Mesenchymal stem cell (in vitro differentiated cells and primary cell): ENCODE measurements around the gene TRIM6.

Experiments used
- DNase-seq: peaks from one replicate; pipeline ENCODE4 v3.0.0-alpha.2; 2013
- H2AFZ ChIP-seq: one replicate; pipeline ENCODE4 v1.6.1; 2013; ENCODE audit warnings: low read depth, mild to moderate bottlenecking, control low read depth, inconsistent platforms, low read length, moderate library complexity
- H2AK5ac ChIP-seq: 2 replicates; pipeline ENCODE4 v1.6.1; 2013; ENCODE audit warnings: low read length, moderate library complexity, mild to moderate bottlenecking, inconsistent platforms; ENCODE audit not compliant: severe bottlenecking
- H2BK120ac ChIP-seq: one replicate; pipeline ENCODE4 v1.6.1; 2013; ENCODE audit warnings: low read depth, mild to moderate bottlenecking, inconsistent platforms, low read length, moderate library complexity
- H2BK12ac ChIP-seq, 2 experiments: one replicate each; pipeline ENCODE4 v1.6.1; 2013; ENCODE audit warnings: inconsistent platforms in 2 of 2, low read length in 2 of 2, mild to moderate bottlenecking in 2 of 2, moderate library complexity in 2 of 2, control low read depth in 1 of 2
- H2BK15ac ChIP-seq: one replicate; pipeline ENCODE4 v1.6.1; 2013; ENCODE audit warnings: mild to moderate bottlenecking, low read depth, inconsistent platforms; ENCODE audit not compliant: poor library complexity, severe bottlenecking
- H2BK5ac ChIP-seq: 2 replicates; pipeline ENCODE4 v1.6.1; 2013; ENCODE audit warnings: low read depth, mild to moderate bottlenecking, low read length, control low read depth, inconsistent platforms; ENCODE audit not compliant: poor library complexity, severe bottlenecking
- H3K14ac ChIP-seq, 2 experiments: one replicate each; pipeline ENCODE4 v1.6.1; 2013; ENCODE audit warnings: inconsistent platforms in 2 of 2, low read length in 2 of 2, control low read depth in 1 of 2, mild to moderate bottlenecking in 1 of 2, moderate library complexity in 1 of 2
- H3K18ac ChIP-seq, 2 experiments: one replicate each; pipeline ENCODE4 v1.6.1; 2013; ENCODE audit warnings: inconsistent platforms in 2 of 2, low read length in 2 of 2, control low read depth in 1 of 2, low read depth in 1 of 2, mild to moderate bottlenecking in 1 of 2
- H3K23ac ChIP-seq, 2 experiments: one replicate each; pipeline ENCODE4 v1.6.1; 2013; ENCODE audit warnings: inconsistent platforms in 2 of 2, low read length in 2 of 2, mild to moderate bottlenecking in 2 of 2, moderate library complexity in 2 of 2, control low read depth in 1 of 2
- H3K27ac ChIP-seq: 2 replicates; pipeline ENCODE4 v1.5.1; 2013; ENCODE audit warnings: mild to moderate bottlenecking, moderate library complexity, low read length, control low read depth, inconsistent platforms; ENCODE audit not compliant: poor library complexity, severe bottlenecking
- H3K27me3 ChIP-seq, 2 experiments: 2 replicates each; pipeline versions ENCODE4 v1.6.1 to v1.7.0; 2013; ENCODE audit warnings: low read length in 2 of 2, mild to moderate bottlenecking in 2 of 2, moderate library complexity in 2 of 2, control low read depth in 1 of 2, inconsistent platforms in 1 of 2; ENCODE audit not compliant: control insufficient read depth in 1 of 2, insufficient read depth in 1 of 2
- H3K36me3 ChIP-seq, 2 experiments: 2 replicates each; pipeline versions ENCODE4 v1.6.1 to v1.7.0; 2013; ENCODE audit warnings: low read length in 2 of 2, control low read depth in 1 of 2, inconsistent platforms in 1 of 2, low read depth in 1 of 2, mild to moderate bottlenecking in 1 of 2; ENCODE audit not compliant: insufficient read depth in 2 of 2, control insufficient read depth in 1 of 2
- H3K4ac ChIP-seq, 2 experiments: one replicate each; pipeline ENCODE4 v1.6.1; 2013; ENCODE audit warnings: inconsistent platforms in 2 of 2, low read length in 2 of 2, mild to moderate bottlenecking in 2 of 2, moderate library complexity in 2 of 2, control low read depth in 1 of 2, low read depth in 1 of 2
- H3K4me1 ChIP-seq: 2 replicates; pipeline ENCODE4 v1.6.1; 2013; ENCODE audit warnings: low read depth, low read length, control low read depth; ENCODE audit not compliant: control insufficient read depth, insufficient read depth
- H3K4me2 ChIP-seq: 2 replicates; pipeline ENCODE4 v1.6.1; 2013; ENCODE audit warnings: low read length, mild to moderate bottlenecking, inconsistent platforms; ENCODE audit not compliant: poor library complexity, severe bottlenecking
- H3K4me3 ChIP-seq, 2 experiments: 2 replicates each; pipeline versions ENCODE4 v1.5.1 to v1.7.0; 2013; ENCODE audit warnings: low read length in 2 of 2, mild to moderate bottlenecking in 2 of 2, control low read depth in 1 of 2, low read depth in 1 of 2; ENCODE audit not compliant: insufficient read depth in 1 of 2
- H3K79me1 ChIP-seq: replicated peaks from 2 replicates; pipeline ENCODE4 v1.6.1; 2013; ENCODE audit warnings: mild to moderate bottlenecking, control low read depth, low read length, inconsistent platforms; ENCODE audit not compliant: poor library complexity, severe bottlenecking
- H3K9ac ChIP-seq: 2 replicates; pipeline ENCODE4 v1.7.0; 2013; ENCODE audit warnings: mild to moderate bottlenecking, low read length, moderate library complexity
- H3K9me3 ChIP-seq: 2 replicates; pipeline ENCODE4 v1.7.0; 2013; ENCODE audit warnings: mild to moderate bottlenecking, low read length; ENCODE audit not compliant: control insufficient read depth
- H4K8ac ChIP-seq: one replicate; pipeline ENCODE4 v1.6.1; 2013; ENCODE audit warnings: inconsistent platforms, mild to moderate bottlenecking, low read length, moderate library complexity
- H4K91ac ChIP-seq: one replicate; pipeline ENCODE4 v1.6.1; 2013; ENCODE audit warnings: mild to moderate bottlenecking, low read length, inconsistent platforms
- WGBS: methylation state at CpG from one replicate; pipeline ENCODE4 v1.1.7; 2013; ENCODE audit warnings: mixed read lengths; 5-methylcytosine and 5-hydroxymethylcytosine counted together

TRIM6 gene

GRCh38 chr11:5550440-5551095, 45.9 kb upstream of the TRIM6 start:
- Histone ChIP-seq H3K4ac (no peak overlapping the region), H4K8ac (no peak overlapping the region), H2AFZ (no peak overlapping the region), H4K91ac (no peak overlapping the region), H2BK120ac (no peak overlapping the region), H3K9me3 (no peaks in the 10 kb centered on the region), H3K9ac (peak overlapping the region; percentile 37), H3K23ac (no peak overlapping the region), H3K4me3 (no peak overlapping the region), H2AK5ac (no peak overlapping the region), H2BK15ac (no peak overlapping the region), H3K18ac (no peak overlapping the region), H3K4me1 (peaks cover 1% of the 10 kb centered on the region), H3K79me1 (no peaks in the 10 kb centered on the region), H2BK5ac (no peak overlapping the region), H3K36me3 (no peaks in the 10 kb centered on the region), H3K14ac (no peak overlapping the region), H3K4me2 (no peak overlapping the region), H3K27me3 (no peaks in the 10 kb centered on the region), H3K27ac (no peak overlapping the region), H2BK12ac (no peak overlapping the region)
- DNase-seq: peak; percentile 63
- whole genome bisulfite sequencing: 32% methylated on average over 4 of the region's 5 CpGs

GRCh38 chr11:5553343-5553742, 43.1 kb upstream of the TRIM6 start:
- DNase-seq: no peak
- no peak overlapping the region for H3K4me3 ChIP-seq
- no peak overlapping the region for H3K27ac ChIP-seq
- H3K36me3 ChIP-seq: no peaks in the 10 kb centered on the region
- no peaks in the 10 kb centered on the region for H3K79me1 ChIP-seq
- H3K4ac ChIP-seq: no peak overlapping the region
- H2BK120ac ChIP-seq: no peak overlapping the region
- no peak overlapping the region for H4K91ac ChIP-seq
- no peak overlapping the region for H3K18ac ChIP-seq
- H2AK5ac ChIP-seq: no peak overlapping the region
- H2BK12ac ChIP-seq: no peak overlapping the region
- H2BK15ac ChIP-seq: no peak overlapping the region
- H2BK5ac ChIP-seq: no peak overlapping the region
- peaks cover 1% of the 10 kb centered on the region for H3K4me1 ChIP-seq
- H3K9ac ChIP-seq: no peak overlapping the region
- no peak overlapping the region for H3K23ac ChIP-seq
- no peak overlapping the region for H3K4me2 ChIP-seq
- no peaks in the 10 kb centered on the region for H3K27me3 ChIP-seq
- no peaks in the 10 kb centered on the region for H3K9me3 ChIP-seq
- no peak overlapping the region for H2AFZ ChIP-seq
- H4K8ac ChIP-seq: no peak overlapping the region
- no peak overlapping the region for H3K14ac ChIP-seq

- 7% methylated on average over 3 of the region's 3 CpGs for WGBS
- H3K27ac ChIP-seq: no peak overlapping the region
- no peak overlapping the region for H4K91ac ChIP-seq
- no peaks in the 10 kb centered on the region for H3K4me1 ChIP-seq
- no peaks in the 10 kb centered on the region for H3K79me1 ChIP-seq
- H3K4me3 ChIP-seq: no peak overlapping the region
- DNase-seq: no peak
- H2BK5ac ChIP-seq: no peak overlapping the region
- H2AFZ ChIP-seq: no peak overlapping the region
- no peak overlapping the region for H3K4me2 ChIP-seq
- H3K9ac ChIP-seq: no peak overlapping the region
- H2BK12ac ChIP-seq: no peak overlapping the region
- H3K36me3 ChIP-seq: no peaks in the 10 kb centered on the region
- no peaks in the 10 kb centered on the region for H3K9me3 ChIP-seq
- H3K18ac ChIP-seq: no peak overlapping the region
- H4K8ac ChIP-seq: no peak overlapping the region
- no peak overlapping the region for H3K4ac ChIP-seq
- no peak overlapping the region for H3K14ac ChIP-seq
- no peak overlapping the region for H3K23ac ChIP-seq
- no peak overlapping the region for H2AK5ac ChIP-seq
- H2BK120ac ChIP-seq: no peak overlapping the region
- H3K27me3 ChIP-seq: no peaks in the 10 kb centered on the region
- H2BK15ac ChIP-seq: no peak overlapping the region
These were observed 39.7 kb upstream of the TRIM6 start for GRCh38 chr11:5556596-5557188.

GRCh38 chr11:5557751-5558150, 38.7 kb upstream of the TRIM6 start:
- no peaks in the 10 kb centered on the region for H3K36me3 ChIP-seq
- H2BK12ac ChIP-seq: no peak overlapping the region
- no peaks in the 10 kb centered on the region for H3K4me1 ChIP-seq
- no peak overlapping the region for H3K27ac ChIP-seq
- no peak overlapping the region for H3K14ac ChIP-seq
- no peak for DNase-seq
- no peak overlapping the region for H4K8ac ChIP-seq
- H3K4ac ChIP-seq: no peak overlapping the region
- H2AFZ ChIP-seq: no peak overlapping the region
- no peak overlapping the region for H3K9ac ChIP-seq
- H2BK120ac ChIP-seq: no peak overlapping the region
- no peaks in the 10 kb centered on the region for H3K79me1 ChIP-seq
- H3K4me2 ChIP-seq: no peak overlapping the region
- no peak overlapping the region for H2BK15ac ChIP-seq
- no peaks in the 10 kb centered on the region for H3K27me3 ChIP-seq
- H3K4me3 ChIP-seq: no peak overlapping the region
- WGBS: 91% methylated on average over 3 of the region's 3 CpGs
- H3K23ac ChIP-seq: no peak overlapping the region
- H3K18ac ChIP-seq: no peak overlapping the region
- H2AK5ac ChIP-seq: no peak overlapping the region
- H4K91ac ChIP-seq: no peak overlapping the region
- no peak overlapping the region for H2BK5ac ChIP-seq
- H3K9me3 ChIP-seq: no peaks in the 10 kb centered on the region
